SU-DHL-6 (cell line): ENCODE results near the gene MTHFD2.

Source experiments
- H2AFZ ChIP-seq: fragments of 200-600 bp; sonication (generic); 2 replicates; pipeline ENCODE4 v1.6.1; 2014; ENCODE audit warnings: low read depth, mild to moderate bottlenecking, moderate library complexity, mixed read lengths, antibody characterized with exemption, low read length; ENCODE audit not compliant: severe bottlenecking
- H3F3A ChIP-seq: fragments of 200-600 bp; shearing (Covaris generic); 2 replicates; pipeline ENCODE4 v1.6.0; 2016; ENCODE audit warnings: antibody characterized with exemption, mild to moderate bottlenecking; ENCODE audit not compliant: insufficient read depth
- H3K27ac ChIP-seq: fragments of 200-600 bp; sonication (generic); 2 replicates; pipeline ENCODE4 v1.5.1; 2016; ENCODE audit warnings: low read depth, mild to moderate bottlenecking, low read length, moderate library complexity, mixed read lengths
- H3K27me3 ChIP-seq: fragments of 200-600 bp; sonication (generic), shearing (Covaris generic); 2 replicates; pipeline ENCODE4 v1.6.0; 2014; ENCODE audit warnings: mild to moderate bottlenecking, low read length
- H3K36me3 ChIP-seq: fragments of 200-600 bp; sonication (generic); 2 replicates; pipeline ENCODE4 v1.6.1; 2014; ENCODE audit warnings: mild to moderate bottlenecking, low read length, mixed read lengths
- H3K4me2 ChIP-seq: fragments of 300-600, 200-600 bp; shearing (Covaris generic), sonication (generic); 2 replicates; pipeline ENCODE4 v1.6.0; 2014; ENCODE audit warnings: low read length, low read depth, mild to moderate bottlenecking; ENCODE audit not compliant: poor library complexity, severe bottlenecking
- H3K4me3 ChIP-seq: fragments of 200-600 bp; sonication (generic); 2 replicates; pipeline ENCODE4 v1.5.1; 2014; ENCODE audit warnings: antibody characterized with exemption, low read length, mild to moderate bottlenecking, mixed read lengths; ENCODE audit not compliant: insufficient read depth, poor library complexity, severe bottlenecking
- H3K79me2 ChIP-seq: fragments of 200-600 bp; sonication (generic); 2 replicates; pipeline ENCODE4 v1.6.1; 2014; ENCODE audit warnings: mild to moderate bottlenecking, low read length, moderate library complexity; ENCODE audit not compliant: insufficient read depth
- H3K9ac ChIP-seq: fragments of 200-600 bp; sonication (generic); 2 replicates; pipeline ENCODE4 v1.7.0; 2014; ENCODE audit warnings: mild to moderate bottlenecking, low read length
- H3K9me2 ChIP-seq: fragments of 200-600 bp; sonication (generic); replicated peaks from 2 replicates; pipeline ENCODE4 v1.6.1; 2014; ENCODE audit warnings: low read length; ENCODE audit not compliant: insufficient read depth
- H3K9me3 ChIP-seq: fragments of 200-600 bp; sonication (generic); 2 replicates; pipeline ENCODE4 v1.6.1; 2014; ENCODE audit warnings: low read length, mixed read lengths; ENCODE audit not compliant: insufficient read depth
- H4K20me1 ChIP-seq: fragments of 200-600 bp; sonication (generic); 2 replicates; pipeline ENCODE4 v1.6.1; 2014; ENCODE audit warnings: low read depth, mild to moderate bottlenecking, antibody characterized with exemption, low read length, moderate library complexity, mixed read lengths
- CTCF ChIP-seq: fragments of 200-600 bp; sonication (generic); IDR thresholded peaks from one replicate; pipeline ENCODE4 v1.5.1; 2017; ENCODE audit warnings: antibody characterized with exemption, mild to moderate bottlenecking, low read length, moderate library complexity; ENCODE audit not compliant: insufficient read depth, poor library complexity, severe bottlenecking
- EZH2phosphoT487 ChIP-seq: fragments of 200-600 bp; sonication (generic), shearing (Covaris generic); conservative IDR thresholded peaks from 2 replicates; pipeline ENCODE4 v1.6.1; 2018; ENCODE audit warnings: mild to moderate bottlenecking, antibody characterized with exemption, low read length, moderate library complexity, mixed read lengths

MTHFD2 gene

GRCh38 chr2:74252862-74253261 is 54.4 kb downstream of the MTHFD2 start:
- Histone ChIP-seq H3K27ac (no peak overlapping the region), H3K79me2 (no peaks in the 10 kb centered on the region), H4K20me1 (no peaks in the 10 kb centered on the region), H3K4me2 (no peak overlapping the region), H3K27me3 (no peaks in the 10 kb centered on the region), H2AFZ (no peak overlapping the region), H3F3A (no peaks in the 10 kb centered on the region), H3K36me3 (no peaks in the 10 kb centered on the region), H3K9ac (no peak overlapping the region), H3K4me3 (no peak overlapping the region), H3K9me2 (no peaks in the 10 kb centered on the region), H3K9me3 (no peaks in the 10 kb centered on the region)
- TF ChIP-seq EZH2phosphoT487 = no peak
- TF ChIP-seq CTCF = no peak

GRCh38 chr2:74253306-74253970 is 55.0 kb downstream of the MTHFD2 start:
- no peak overlapping the region for H3K9ac ChIP-seq
- no peaks in the 10 kb centered on the region for H3K36me3 ChIP-seq
- H3K4me3 ChIP-seq = no peak overlapping the region
- H3K4me2 ChIP-seq = no peak overlapping the region
- TF ChIP-seq CTCF = no peak
- TF ChIP-seq EZH2phosphoT487 = no peak
- no peaks in the 10 kb centered on the region for H3K79me2 ChIP-seq
- no peaks in the 10 kb centered on the region for H3K9me2 ChIP-seq
- H4K20me1 ChIP-seq = no peaks in the 10 kb centered on the region
- no peak overlapping the region for H2AFZ ChIP-seq
- no peaks in the 10 kb centered on the region for H3K27me3 ChIP-seq
- H3F3A ChIP-seq = no peaks in the 10 kb centered on the region
- no peaks in the 10 kb centered on the region for H3K9me3 ChIP-seq
- no peak overlapping the region for H3K27ac ChIP-seq

- no peak overlapping the region for H3K4me3 ChIP-seq
- no peak for TF ChIP-seq CTCF
- no peak for TF ChIP-seq EZH2phosphoT487
- no peak overlapping the region for H2AFZ ChIP-seq
- H3K9me2 ChIP-seq = no peaks in the 10 kb centered on the region
- no peaks in the 10 kb centered on the region for H3K36me3 ChIP-seq
- no peak overlapping the region for H3K27ac ChIP-seq
- H3F3A ChIP-seq = no peaks in the 10 kb centered on the region
- no peaks in the 10 kb centered on the region for H3K79me2 ChIP-seq
- H3K9me3 ChIP-seq = no peaks in the 10 kb centered on the region
- H3K9ac ChIP-seq = no peak overlapping the region
- no peaks in the 10 kb centered on the region for H4K20me1 ChIP-seq
- no peaks in the 10 kb centered on the region for H3K27me3 ChIP-seq
- H3K4me2 ChIP-seq = no peak overlapping the region
Measured at GRCh38 chr2:74253971-74254310, 55.5 kb downstream of the MTHFD2 start.
